ENCODE measurements around the gene STAM.

The STAM gene

GRCh38 chr10:17730667-17731066 is 86.7 kb downstream of the STAM start:
- no peak for DNase-seq (ENCODE audit: low spot score)

GRCh38 chr10:17731331-17732020 is 87.5 kb downstream of the STAM start:
- no peak for DNase-seq (ENCODE audit: low spot score)

GRCh38 chr10:17733620-17734019 is 89.7 kb downstream of the STAM start:
- no peak for DNase-seq (ENCODE audit: low spot score)

GRCh38 chr10:17734432-17735080 is 90.6 kb downstream of the STAM start:
- DNase-seq (ENCODE audit: low spot score), result no peak

- DNase-seq (ENCODE audit: low spot score), result no peak
Measured at GRCh38 chr10:17735166-17735941, 91.4 kb downstream of the STAM start.

GRCh38 chr10:17736223-17736622 is 92.3 kb downstream of the STAM start:
- peak; percentile 81 for DNase-seq (ENCODE audit: low spot score)

GRCh38 chr10:17737027-17737965 is 93.3 kb downstream of the STAM start:
- peak; percentile 49 for DNase-seq (ENCODE audit: low spot score)

- DNase-seq (ENCODE audit: low spot score), result no peak
Measured at GRCh38 chr10:17740668-17741067, 96.7 kb downstream of the STAM start.

GRCh38 chr10:17742918-17743317 is 99.0 kb downstream of the STAM start:
- DNase-seq (ENCODE audit: low spot score), result peak; percentile 58

- no peak for DNase-seq (ENCODE audit: low spot score)
Measured at GRCh38 chr10:17743437-17743836, 99.5 kb downstream of the STAM start.

GRCh38 chr10:17744341-17744861 is 100.5 kb downstream of the STAM start:
- no peak for DNase-seq (ENCODE audit: low spot score)

- DNase-seq (ENCODE audit: low spot score), result peak; percentile 38
Measured at GRCh38 chr10:17747883-17748550, 104.1 kb downstream of the STAM start.

GRCh38 chr10:17749890-17750289 is 105.9 kb downstream of the STAM start:
- no peak for DNase-seq (ENCODE audit: low spot score)

- DNase-seq (ENCODE audit: low spot score), result no peak
Measured at GRCh38 chr10:17751781-17752445, 108.0 kb downstream of the STAM start, which contains the start of gene TMEM236. Gene TMEM236, plus strand, starts transcription at chr10:17752201. Its CDS starts 95 bp downstream, at chr10:17752296.

GRCh38 chr10:17756557-17757217 is 112.7 kb downstream of the STAM start:
- no peak for DNase-seq (ENCODE audit: low spot score)

- DNase-seq (ENCODE audit: low spot score), result no peak
Measured at GRCh38 chr10:17758200-17758599, 114.2 kb downstream of the STAM start.

- no peak for DNase-seq (ENCODE audit: low spot score)
Measured at GRCh38 chr10:17758896-17759295, 114.9 kb downstream of the STAM start.

GRCh38 chr10:17764142-17764541 is 120.2 kb downstream of the STAM start:
- no peak for DNase-seq (ENCODE audit: low spot score)

- DNase-seq (ENCODE audit: low spot score), result no peak
Measured at GRCh38 chr10:17765602-17766001, 121.7 kb downstream of the STAM start.

Data from COLO829 (cell line).